Psoas muscle (tissue), 8 donors: ENCODE data around the gene UTP3. TPM values are rescaled to one million over a fixed set of nuclear protein-coding genes. Genes with fewer than 3 reads are reported as not detected.
A peak's percentile ranks its signal among the peaks of the same experiment; 100 is the strongest.
"Not testable (repeated sequence)": the region's sequence is repeated elsewhere in the genome, so short reads cannot be mapped to it uniquely, and the experiment has no call there.

Experiments used
- ATAC-seq, 4 donors: fragments of 200-7000 bp; cut with Tn5 transposase; one replicate each; pipeline ENCODE4 v1.9.1; 2020; ENCODE audit warnings: moderate library complexity in 3 of 4, mild to moderate bottlenecking in 2 of 4
- DNase-seq, 2 donors: peaks; one replicate each; pipeline ENCODE4 v3.0.0-alpha.2; 2020
- H3K27ac ChIP-seq: fragments of 200-600 bp; one replicate; pipeline ENCODE4 v1.8.0; 2022
- H3K27me3 ChIP-seq, 3 donors: fragments of 200-600 bp in 1 of 3; one replicate each; pipeline versions ENCODE4 v1.6.1 to v1.8.0; 2013 to 2022; ENCODE audit warnings: low read length in 2 of 3, mild to moderate bottlenecking in 2 of 3, moderate library complexity in 1 of 3; ENCODE audit not compliant: insufficient read depth in 3 of 3
- H3K36me3 ChIP-seq, 2 donors: fragments of 200-600 bp in 1 of 2; one replicate each; pipeline versions ENCODE4 v1.6.1 to v1.8.0; 2013 to 2022; ENCODE audit warnings: low read depth in 1 of 2, mild to moderate bottlenecking in 1 of 2, moderate library complexity in 1 of 2; ENCODE audit not compliant: insufficient read depth in 1 of 2
- H3K4me1 ChIP-seq: fragments of 200-600 bp; one replicate; pipeline ENCODE4 v1.8.0; 2022
- H3K4me3 ChIP-seq: fragments of 200-600 bp; one replicate; pipeline ENCODE4 v1.8.0; 2022; ENCODE audit warnings: mild to moderate bottlenecking
- H3K9me3 ChIP-seq: fragments of 200-600 bp; one replicate; pipeline ENCODE4 v1.8.0; 2022
- CTCF ChIP-seq: fragments of 200-600 bp; IDR thresholded peaks from one replicate; pipeline ENCODE4 v1.8.0; 2022; ENCODE audit warnings: antibody characterized with exemption
- WGBS, 3 donors: extraction: QIAGEN DNeasy Blood & Tissue Kit; methylation state at CpG; one replicate each; pipeline versions ENCODE4 v1.1.6 to v1.1.7; 2013; 5-methylcytosine and 5-hydroxymethylcytosine counted together
- intact Hi-C, 2 donors: fragments of 100-400 bp; cut with DNase I; formaldehyde crosslinking; loops; one replicate each; pipeline versions ENCODE4 v1.11.0 to v1.14.2; 2022
- polyA plus RNA-seq, 3 donors: library from polyadenylated mRNA; stranded (reverse); fragments of 200-250 nt; gene quantifications; one replicate each; pipeline ENCODE4 v1.2.3, GENCODE V29; 2013
- total RNA-seq, 4 donors: library from RNA; stranded (reverse); fragmentation: NEBNext Ultra II Directional in 2 of 4; extraction: Animal tissue kit (Norgen Biotek cat#: 25700) in 2 of 4; gene quantifications; one replicate each; pipeline versions ENCODE4 v1.2.1 to v1.2.4, GENCODE V29; 2021 to 2023
- donor health status: healthy with polysubstance abuse.
- donor health status: DM: no; HTN: no; CAD: no; lungs with moderate emphysema.
- donor health status: Bipolar disorder and iron deficiency.
- donor health status: healthy.
- donor health status: DM: yes; HTN: yes; CAD: no.
- donor health status: DM: no; HTN: no; CAD: no.
- donor health status: DM: no; HTN: no; CAD: no.
- donor health status: DM: yes; HTN: yes; CAD: no.

Gene UTP3
- total and polyA plus RNA-seq, 7 donors = 13.0 to 32.5 (median 22.3) TPM

GRCh38 chr4:70728091-70728490 lies 39.8 kb downstream of the UTP3 start:
- Histone ChIP-seq H3K4me3 (no peak overlapping the region), H3K27me3 (no peaks in the 10 kb centered on the region), H3K9me3 (no peaks in the 10 kb centered on the region), H3K4me1 (no peaks in the 10 kb centered on the region), H3K27ac (no peak overlapping the region), H3K36me3 (peaks cover 0 to 4% of the 10 kb centered on the region in 2 donors)
- intact Hi-C loops = no loop called here
- ATAC-seq = no peak
- no peak for DNase-seq
- no peak for TF ChIP-seq CTCF
- 88 to 90% (median 89%) methylated on average over 11 of the region's 11 CpGs for WGBS, 3 donors

- H3K4me3 ChIP-seq, H3K9me3 ChIP-seq, H3K36me3 ChIP-seq, intact Hi-C loops, DNase-seq, H3K27ac ChIP-seq, H3K27me3 ChIP-seq, ATAC-seq, H3K4me1 ChIP-seq: not testable (repeated sequence)
- 92 to 98% (median 93%) methylated on average over 9 of the region's 9 CpGs for WGBS, 3 donors
Measured at GRCh38 chr4:70732878-70733277, 44.5 kb downstream of the UTP3 start.

- 1 to 5% (median 2%) methylated on average over 5 of the region's 5 CpGs for WGBS, 3 donors
- peak overlapping the region; percentile 54 for H3K4me3 ChIP-seq
- H3K4me1 ChIP-seq = no peaks in the 10 kb centered on the region
- ATAC-seq (peak; percentile 43 to 79 (median 64)), DNase-seq (no peak)
- peak overlapping the region; percentile 56 for H3K27ac ChIP-seq
- H3K27me3 ChIP-seq = no peaks in the 10 kb centered on the region
- H3K9me3 ChIP-seq = no peaks in the 10 kb centered on the region
- no peaks in the 10 kb centered on the region for H3K36me3 ChIP-seq
- intact Hi-C loops = no loop called here
- no peak for TF ChIP-seq CTCF
Measured at GRCh38 chr4:70734168-70734954, 46.0 kb downstream of the UTP3 start.

GRCh38 chr4:70734971-70735370 lies 46.6 kb downstream of the UTP3 start:
- intact Hi-C loops = no loop called here
- Histone ChIP-seq H3K27ac (peak overlapping the region; percentile 56), H3K4me3 (peak overlapping the region; percentile 54), H3K27me3 (no peaks in the 10 kb centered on the region), H3K36me3 (no peaks in the 10 kb centered on the region), H3K9me3 (no peaks in the 10 kb centered on the region), H3K4me1 (no peaks in the 10 kb centered on the region)
- TF ChIP-seq CTCF = no peak
- WGBS, 3 donors = 2 to 5% (median 4%) methylated on average over 3 of the region's 3 CpGs
- DNase-seq = no peak
- ATAC-seq = peak in 2 of 4 donors; percentile 53 to 69

GRCh38 chr4:70735915-70736314 lies 47.6 kb downstream of the UTP3 start:
- WGBS, 3 donors = 75 to 86% (median 81%) methylated on average over 2 of the region's 2 CpGs
- H3K27ac ChIP-seq, H3K4me3 ChIP-seq, H3K36me3 ChIP-seq, H3K4me1 ChIP-seq, H3K9me3 ChIP-seq, intact Hi-C loops, H3K27me3 ChIP-seq: not testable (repeated sequence)
- DNase-seq (peak in 1 of 2 donors; percentile 35), ATAC-seq (peak in 2 of 4 donors; percentile 43 to 56)
